Mesendoderm (in vitro differentiated cells): Measurements from ENCODE around the gene URB2.

ENCODE experiments used
- DNase-seq: peaks from one replicate; pipeline ENCODE4 v3.0.0; 2013
- H2AK5ac ChIP-seq: 2 replicates; pipeline ENCODE4 v1.6.1; 2013; ENCODE audit warnings: low read length, inconsistent platforms
- H2BK120ac ChIP-seq: 2 replicates; pipeline ENCODE4 v1.6.1; 2013; ENCODE audit warnings: low read depth, mild to moderate bottlenecking, low read length, moderate library complexity, mixed read lengths
- H2BK15ac ChIP-seq: replicated peaks from 2 replicates; pipeline ENCODE4 v1.6.1; 2013; ENCODE audit warnings: low read depth, mild to moderate bottlenecking, moderate library complexity
- H2BK5ac ChIP-seq: 2 replicates; pipeline ENCODE4 v1.6.1; 2013; ENCODE audit warnings: low read length, inconsistent platforms
- H3K18ac ChIP-seq: 2 replicates; pipeline ENCODE4 v1.6.1; 2013; ENCODE audit warnings: mild to moderate bottlenecking, low read length, mixed read lengths
- H3K23ac ChIP-seq: one replicate; pipeline ENCODE4 v1.6.1; 2013; ENCODE audit warnings: low read length
- H3K27ac ChIP-seq: 2 replicates; pipeline ENCODE4 v1.5.1; 2013; ENCODE audit warnings: low read depth, mild to moderate bottlenecking, inconsistent platforms, low read length, moderate library complexity
- H3K27me3 ChIP-seq: 2 replicates; pipeline ENCODE4 v1.6.1; 2013; ENCODE audit warnings: low read length, control low read depth, mild to moderate bottlenecking, inconsistent platforms; ENCODE audit not compliant: insufficient read depth, poor library complexity
- H3K36me3 ChIP-seq: 2 replicates; pipeline ENCODE4 v1.6.1; 2013; ENCODE audit warnings: low read length, inconsistent platforms; ENCODE audit not compliant: control insufficient read depth, insufficient read depth
- H3K4ac ChIP-seq: one replicate; pipeline ENCODE4 v1.6.1; 2013; ENCODE audit warnings: low read depth, mild to moderate bottlenecking, low read length, moderate library complexity
- H3K4me1 ChIP-seq: 2 replicates; pipeline ENCODE4 v1.6.1; 2013; ENCODE audit warnings: low read depth, low read length, inconsistent platforms; ENCODE audit not compliant: control insufficient read depth
- H3K4me2 ChIP-seq: 2 replicates; pipeline ENCODE4 v1.6.1; 2013; ENCODE audit warnings: low read length
- H3K4me3 ChIP-seq: 2 replicates; pipeline ENCODE4 v1.5.1; 2013; ENCODE audit warnings: mild to moderate bottlenecking, low read length
- H3K56ac ChIP-seq: one replicate; pipeline ENCODE4 v1.6.1; 2013; ENCODE audit warnings: low read length
- H3K79me1 ChIP-seq: 2 replicates; pipeline ENCODE4 v1.6.1; 2013; ENCODE audit warnings: low read length, inconsistent platforms
- H3K79me2 ChIP-seq: 2 replicates; pipeline ENCODE4 v1.6.1; 2013; ENCODE audit warnings: mild to moderate bottlenecking, low read length; ENCODE audit not compliant: control insufficient read depth, insufficient read depth
- H3K9ac ChIP-seq: 2 replicates; pipeline ENCODE4 v1.6.1; 2013; ENCODE audit warnings: low read length, inconsistent platforms
- H4K5ac ChIP-seq: one replicate; pipeline ENCODE4 v1.6.1; 2013; ENCODE audit warnings: low read length
- H4K8ac ChIP-seq: one replicate; pipeline ENCODE4 v1.6.1; 2013; ENCODE audit warnings: low read depth, mild to moderate bottlenecking, control low read depth, low read length, moderate library complexity
- WGBS: extraction: QIAGEN DNeasy Blood & Tissue Kit; methylation state at CpG from one replicate; pipeline ENCODE4 v1.1.7; 2013; ENCODE audit warnings: low lambda C conversion rate, missing lambda C conversion rate; ENCODE audit not compliant: insufficient coverage; ENCODE audit errors: extremely low coverage; 5-methylcytosine and 5-hydroxymethylcytosine counted together

URB2 gene

DNA sequence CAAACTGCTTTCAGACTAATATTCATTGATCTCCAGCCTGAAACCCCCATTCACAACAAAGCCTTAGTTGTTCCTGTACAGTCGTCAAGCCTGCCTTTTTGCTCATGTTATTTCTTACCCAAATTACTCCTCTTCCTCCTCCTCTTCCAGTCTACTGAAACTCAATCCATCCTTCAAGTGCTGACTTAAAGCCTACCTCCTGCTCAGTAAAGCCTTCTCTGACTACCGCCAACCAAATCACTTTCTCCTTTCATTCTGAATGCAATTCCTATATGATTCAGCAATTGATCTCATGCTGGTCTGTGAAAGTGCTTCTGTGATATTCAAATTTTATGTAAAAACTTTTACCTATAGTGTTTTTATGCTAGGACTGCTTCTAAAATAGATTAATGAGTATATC lies 18.7 kb upstream of the URB2 start:
- Histone ChIP-seq H2BK15ac (no peak overlapping the region), H3K4me3 (no peak overlapping the region), H3K79me1 (no peaks in the 10 kb centered on the region), H3K4me2 (no peak overlapping the region), H2BK120ac (no peak overlapping the region), H4K5ac (no peak overlapping the region), H3K56ac (no peak overlapping the region), H3K27me3 (no peaks in the 10 kb centered on the region), H2BK5ac (no peak overlapping the region), H4K8ac (no peak overlapping the region), H3K4me1 (no peaks in the 10 kb centered on the region), H2AK5ac (no peak overlapping the region), H3K9ac (no peak overlapping the region), H3K4ac (no peak overlapping the region), H3K79me2 (no peaks in the 10 kb centered on the region), H3K36me3 (peaks cover under 1% of the 10 kb centered on the region), H3K27ac (no peak overlapping the region), H3K23ac (no peak overlapping the region), H3K18ac (no peak overlapping the region)
- no peak for DNase-seq
- WGBS: no CpG with 5 or more reads among the region's 2 CpGs

DNA sequence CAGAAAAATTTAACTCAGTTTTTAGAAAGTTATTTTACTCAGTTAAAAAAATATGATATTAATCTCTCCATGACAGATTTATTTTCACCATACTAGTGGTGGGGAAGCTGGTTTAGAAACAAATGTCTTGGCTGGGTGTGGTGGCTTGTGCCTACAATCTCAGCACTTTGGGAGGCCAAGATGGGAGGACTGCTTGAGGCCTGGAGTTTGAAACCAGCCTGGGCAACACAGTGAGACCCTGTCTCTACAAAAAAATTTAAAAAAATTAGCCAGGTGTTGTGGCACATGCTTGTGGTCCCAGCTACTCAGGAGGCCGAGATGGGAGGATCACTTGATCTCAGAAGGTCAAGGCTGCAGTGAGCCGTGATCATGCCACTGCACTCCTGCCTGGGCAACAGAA lies 17.5 kb upstream of the URB2 start:
- H4K8ac ChIP-seq: no peak overlapping the region
- H2BK120ac ChIP-seq: no peak overlapping the region
- no peaks in the 10 kb centered on the region for H3K36me3 ChIP-seq
- no peak overlapping the region for H3K18ac ChIP-seq
- H4K5ac ChIP-seq: no peak overlapping the region
- H3K56ac ChIP-seq: no peak overlapping the region
- H3K4ac ChIP-seq: no peak overlapping the region
- H2BK15ac ChIP-seq: no peak overlapping the region
- H3K4me2 ChIP-seq: no peak overlapping the region
- no peaks in the 10 kb centered on the region for H3K79me1 ChIP-seq
- no peaks in the 10 kb centered on the region for H3K4me1 ChIP-seq
- no peak overlapping the region for H3K27ac ChIP-seq
- H3K79me2 ChIP-seq: no peaks in the 10 kb centered on the region
- H2BK5ac ChIP-seq: no peak overlapping the region
- no peak overlapping the region for H3K23ac ChIP-seq
- H2AK5ac ChIP-seq: no peak overlapping the region
- no peaks in the 10 kb centered on the region for H3K27me3 ChIP-seq
- no peak for DNase-seq
- H3K9ac ChIP-seq: no peak overlapping the region
- no CpG with 5 or more reads among the region's 2 CpGs for WGBS
- no peak overlapping the region for H3K4me3 ChIP-seq

DNA sequence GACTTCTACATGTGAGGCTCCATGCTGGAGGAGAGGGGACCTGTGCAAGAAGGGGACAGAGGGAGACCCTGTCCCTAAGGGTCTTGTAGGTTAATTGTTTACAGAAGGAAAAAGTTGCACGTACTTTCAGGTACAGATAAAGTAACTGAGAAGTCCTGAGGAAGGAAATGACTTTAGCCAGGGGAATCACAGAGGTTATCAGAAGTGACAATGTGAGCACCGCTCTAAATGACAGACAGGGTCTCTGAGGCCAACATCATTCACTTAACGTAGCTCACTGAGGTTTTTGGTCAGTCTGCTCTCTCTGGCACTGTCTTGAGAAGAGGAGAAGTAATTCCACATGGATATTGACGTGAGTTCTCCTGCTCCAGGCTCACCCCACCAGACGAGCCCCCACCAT lies 12.1 kb upstream of the URB2 start:
- H3K4me1 ChIP-seq: no peaks in the 10 kb centered on the region
- H2AK5ac ChIP-seq: no peak overlapping the region
- H3K79me1 ChIP-seq: peaks cover 12% of the 10 kb centered on the region
- H3K4me3 ChIP-seq: no peak overlapping the region
- H3K56ac ChIP-seq: no peak overlapping the region
- no peak for DNase-seq
- H3K4me2 ChIP-seq: no peak overlapping the region
- no peak overlapping the region for H3K18ac ChIP-seq
- H2BK15ac ChIP-seq: no peak overlapping the region
- H2BK5ac ChIP-seq: no peak overlapping the region
- H4K5ac ChIP-seq: no peak overlapping the region
- H3K9ac ChIP-seq: no peak overlapping the region
- no peaks in the 10 kb centered on the region for H3K36me3 ChIP-seq
- WGBS: no CpG with 5 or more reads among the region's 5 CpGs
- H3K23ac ChIP-seq: no peak overlapping the region
- peaks cover 9% of the 10 kb centered on the region for H3K79me2 ChIP-seq
- no peak overlapping the region for H3K27ac ChIP-seq
- no peak overlapping the region for H3K4ac ChIP-seq
- H4K8ac ChIP-seq: no peak overlapping the region
- no peak overlapping the region for H2BK120ac ChIP-seq
- no peaks in the 10 kb centered on the region for H3K27me3 ChIP-seq

DNA sequence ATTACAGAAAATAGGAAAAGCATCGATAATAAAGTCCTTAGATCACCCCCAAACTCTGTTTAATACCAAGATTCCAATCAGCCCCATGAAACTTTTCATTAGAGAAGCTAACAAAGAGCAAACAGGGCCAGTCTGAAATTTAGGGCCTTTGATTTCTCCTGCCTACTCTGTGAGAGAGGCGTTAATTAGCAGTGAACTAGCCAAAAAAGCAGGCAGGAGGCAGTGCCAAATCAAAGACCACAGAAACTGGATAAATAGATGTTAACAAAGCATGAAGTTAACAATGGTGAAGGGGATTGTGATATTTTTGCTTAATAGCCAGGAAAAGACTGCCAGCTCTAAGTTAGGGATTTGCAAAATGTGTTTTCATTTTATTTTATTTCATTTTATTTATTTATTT lies 11.3 kb upstream of the URB2 start:
- Histone ChIP-seq H2BK5ac (no peak overlapping the region), H4K5ac (no peak overlapping the region), H3K9ac (no peak overlapping the region), H3K4me3 (no peak overlapping the region), H3K79me1 (peaks cover 17% of the 10 kb centered on the region), H3K36me3 (no peaks in the 10 kb centered on the region), H3K23ac (no peak overlapping the region), H3K4me2 (no peak overlapping the region), H3K18ac (no peak overlapping the region), H3K4me1 (no peaks in the 10 kb centered on the region), H2BK15ac (no peak overlapping the region), H3K79me2 (peaks cover 14% of the 10 kb centered on the region), H2AK5ac (no peak overlapping the region), H3K27ac (no peak overlapping the region), H3K4ac (no peak overlapping the region), H3K27me3 (no peaks in the 10 kb centered on the region), H2BK120ac (no peak overlapping the region), H3K56ac (no peak overlapping the region), H4K8ac (no peak overlapping the region)
- WGBS: no CpG with 5 or more reads among the region's 2 CpGs
- DNase-seq: no peak

DNA sequence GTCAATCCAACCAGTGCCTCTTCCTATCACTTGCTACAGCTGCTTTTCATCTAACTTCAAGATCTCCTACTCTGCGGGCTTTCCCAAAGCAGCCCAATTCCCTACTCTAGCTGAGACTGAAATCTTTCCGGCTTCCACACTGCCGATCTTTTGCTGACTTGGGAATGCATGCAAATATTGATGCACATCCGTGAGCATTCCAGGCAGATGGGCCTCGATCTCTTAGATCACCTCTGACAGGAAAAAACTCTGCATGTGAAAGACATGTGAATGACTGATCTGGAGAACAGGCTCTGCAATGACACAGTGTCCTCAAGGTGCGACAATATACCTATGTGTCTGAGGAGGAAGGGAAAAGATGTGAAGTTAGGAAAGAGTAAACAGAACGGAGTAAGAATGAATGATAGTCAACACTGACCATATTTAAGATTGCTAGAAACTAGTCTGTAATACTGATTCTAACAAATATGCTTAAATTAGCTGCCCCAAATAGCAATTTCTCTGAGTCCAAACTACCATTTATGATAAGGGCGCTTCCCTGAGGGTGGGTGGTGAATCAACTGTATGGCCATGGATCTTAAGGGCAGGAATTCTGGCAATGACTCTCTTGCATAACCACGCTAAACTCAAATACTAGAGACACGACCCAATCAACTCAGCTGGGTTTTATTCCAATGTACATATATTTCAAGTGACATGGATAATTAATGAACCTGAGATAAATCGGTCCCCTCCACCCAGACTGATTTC lies 8.5 kb upstream of the URB2 start:
- H3K4me3 ChIP-seq: no peak overlapping the region
- H3K79me2 ChIP-seq: peaks cover 24% of the 10 kb centered on the region
- H3K27ac ChIP-seq: no peak overlapping the region
- H4K5ac ChIP-seq: no peak overlapping the region
- no peak overlapping the region for H2AK5ac ChIP-seq
- no peak overlapping the region for H2BK120ac ChIP-seq
- H3K4ac ChIP-seq: no peak overlapping the region
- H3K4me1 ChIP-seq: no peaks in the 10 kb centered on the region
- no peak overlapping the region for H4K8ac ChIP-seq
- H3K23ac ChIP-seq: no peak overlapping the region
- no peak for DNase-seq
- H3K9ac ChIP-seq: no peak overlapping the region
- H3K18ac ChIP-seq: no peak overlapping the region
- H3K4me2 ChIP-seq: no peak overlapping the region
- H3K79me1 ChIP-seq: peaks cover 26% of the 10 kb centered on the region
- no peak overlapping the region for H3K56ac ChIP-seq
- no peak overlapping the region for H2BK15ac ChIP-seq
- H3K36me3 ChIP-seq: no peaks in the 10 kb centered on the region
- H3K27me3 ChIP-seq: no peaks in the 10 kb centered on the region
- WGBS: no CpG with 5 or more reads among the region's 11 CpGs
- no peak overlapping the region for H2BK5ac ChIP-seq

DNA sequence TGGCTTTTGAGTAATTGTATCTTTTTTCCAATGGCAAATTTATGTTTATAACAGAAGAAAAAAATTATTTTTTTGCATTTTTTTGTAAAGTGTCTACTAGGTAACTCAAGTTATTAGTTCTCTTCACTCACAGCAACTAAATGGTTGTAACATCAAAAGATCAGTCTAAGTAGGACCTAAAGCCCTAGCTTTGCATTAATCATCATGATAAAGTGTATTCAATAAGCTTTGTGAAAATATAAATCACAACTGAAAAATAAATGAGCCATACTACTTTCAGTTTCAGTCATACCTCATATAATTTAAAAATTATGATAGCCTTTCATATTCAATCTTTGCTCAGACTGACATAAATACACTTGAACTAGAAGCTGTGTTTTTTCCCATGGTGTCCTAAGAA lies 7.0 kb upstream of the URB2 start:
- H3K18ac ChIP-seq: no peak overlapping the region
- no peak overlapping the region for H3K56ac ChIP-seq
- H2BK120ac ChIP-seq: no peak overlapping the region
- no peak overlapping the region for H3K9ac ChIP-seq
- no peak overlapping the region for H3K4me3 ChIP-seq
- no peak overlapping the region for H3K27ac ChIP-seq
- H3K23ac ChIP-seq: no peak overlapping the region
- no peak overlapping the region for H3K4ac ChIP-seq
- no peak for DNase-seq
- no peak overlapping the region for H4K8ac ChIP-seq
- no peaks in the 10 kb centered on the region for H3K27me3 ChIP-seq
- peaks cover 34% of the 10 kb centered on the region for H3K79me2 ChIP-seq
- no peak overlapping the region for H4K5ac ChIP-seq
- H3K4me1 ChIP-seq: no peaks in the 10 kb centered on the region
- H2BK5ac ChIP-seq: no peak overlapping the region
- H2BK15ac ChIP-seq: no peak overlapping the region
- no peaks in the 10 kb centered on the region for H3K36me3 ChIP-seq
- H3K79me1 ChIP-seq: peaks cover 33% of the 10 kb centered on the region
- H2AK5ac ChIP-seq: no peak overlapping the region
- H3K4me2 ChIP-seq: no peak overlapping the region
